ENCODE measurements around the gene GDPD1.

The GDPD1 gene

GRCh38 chr17:59315866-59316265 lies 95.6 kb downstream of the GDPD1 start:
- Mint-ChIP-seq H3K36me3 (ENCODE audit: low read depth) (no peaks in the 10 kb centered on the region), H3K27me3 (ENCODE audit: low read depth) (no peaks in the 10 kb centered on the region), H3K4me1 (ENCODE audit: low read depth) (peaks cover 4% of the 10 kb centered on the region), H3K9me3 (no peaks in the 10 kb centered on the region), H3K4me3 (no peak overlapping the region), H3K27ac (no peak overlapping the region)

All from T-helper 1 cell treated with Interleukin-12 subunit alpha and Interleukin-12 subunit beta and Interleukin-4 antibody, amounts not matched to agents 30 μg/mL and 1 μg/mL, for 36 hours (primary cell).